Frontal cortex (tissue), 4 donors: ENCODE results near the gene AGAP5. TPM values are rescaled to one million over a fixed set of nuclear protein-coding genes. Genes with fewer than 3 reads are reported as not detected.

Source experiments
- DNase-seq, 2 donors: peaks; one replicate each; pipeline ENCODE4 v3.0.0; 2012; ENCODE audit warnings: low spot score in 2 of 2
- FAIRE-seq: peaks from 2 replicates; lab custom pipeline; 2012; peaks lifted over from hg19 to GRCh38; lab: Jason Lieb, UNC
- small RNA-seq: library from RNA; depleted of rRNA; stranded (forward); fragments of <200 nt; gene quantifications from one replicate; pipeline ENCODE3, GENCODE V24; 2014
- total RNA-seq: library from RNA; depleted of rRNA; stranded (reverse); fragments of >200 nt; gene quantifications from one replicate; pipeline ENCODE4 v1.2.3, GENCODE V29; 2014
- donor health status: control.
- donor health status: control.
- donor health status: control.

The AGAP5 gene
- total RNA-seq, 1 donor from 2014 or later: 12.2 TPM

DNA sequence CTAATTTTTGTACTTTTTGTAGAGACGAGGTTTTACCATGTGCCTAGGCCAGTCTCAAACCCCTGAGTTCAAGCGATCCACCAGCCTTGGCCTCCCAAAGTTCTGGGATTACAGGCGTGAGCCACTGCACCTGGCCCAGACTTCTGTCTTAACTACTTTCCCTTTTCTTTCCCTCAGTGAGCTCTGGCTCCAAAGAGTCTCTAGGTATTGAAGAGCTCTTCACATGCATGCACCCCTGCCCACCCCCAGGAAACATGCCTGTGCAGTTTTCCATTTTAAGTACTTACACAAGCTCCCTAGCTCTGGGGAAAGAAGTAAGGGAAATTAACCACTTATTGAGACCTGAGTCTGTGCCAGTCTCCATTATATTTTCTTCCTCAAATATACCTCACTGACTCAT lies 58.6 kb downstream of the AGAP5 start:
- FAIRE-seq (no peak), DNase-seq (no peak)

DNA sequence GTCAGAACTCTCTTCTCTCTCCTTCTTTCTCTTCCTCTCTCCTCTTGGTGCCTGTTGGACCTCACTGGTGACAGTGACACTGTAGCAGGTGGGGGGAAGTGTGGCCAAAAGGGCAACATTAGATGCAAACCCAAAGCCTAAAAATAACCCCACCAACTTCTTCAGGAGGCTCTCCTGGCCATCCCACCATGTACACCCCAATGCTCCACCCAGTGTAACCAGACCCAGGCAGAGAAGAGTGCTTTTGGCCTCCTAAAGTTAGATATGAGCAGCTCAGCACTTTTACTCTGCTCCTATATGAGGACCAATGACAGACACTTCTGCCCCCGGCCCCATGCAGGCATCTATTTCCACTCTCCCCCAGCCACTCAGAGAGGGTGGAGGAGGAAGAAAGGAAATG lies 62.1 kb downstream of the AGAP5 start:
- FAIRE-seq: no peak

DNA sequence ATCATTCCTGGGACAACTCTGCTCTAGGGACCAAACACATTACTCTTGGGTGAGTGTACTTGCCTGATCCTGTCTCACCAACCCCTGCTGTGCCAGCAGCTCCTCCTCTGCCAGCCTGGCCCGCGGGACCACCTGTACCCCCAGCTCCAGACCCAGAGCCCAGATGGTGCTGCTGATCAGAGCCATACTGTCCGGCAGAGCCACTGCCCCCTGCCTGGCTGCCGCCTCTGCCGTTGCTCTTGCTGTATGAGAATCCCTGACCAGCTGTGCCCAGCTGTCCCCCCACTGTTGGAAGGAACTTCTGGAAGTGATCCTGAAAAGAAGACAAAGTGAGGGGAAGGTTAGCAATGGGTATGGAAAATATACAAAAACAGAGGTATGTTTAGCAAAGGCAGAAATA lies 63.5 kb downstream of the AGAP5 start:
- FAIRE-seq (no peak), DNase-seq (no peak)

More for the DNA sequence above, 62.1 kb downstream of the AGAP5 start:
- no peak for DNase-seq

DNA sequence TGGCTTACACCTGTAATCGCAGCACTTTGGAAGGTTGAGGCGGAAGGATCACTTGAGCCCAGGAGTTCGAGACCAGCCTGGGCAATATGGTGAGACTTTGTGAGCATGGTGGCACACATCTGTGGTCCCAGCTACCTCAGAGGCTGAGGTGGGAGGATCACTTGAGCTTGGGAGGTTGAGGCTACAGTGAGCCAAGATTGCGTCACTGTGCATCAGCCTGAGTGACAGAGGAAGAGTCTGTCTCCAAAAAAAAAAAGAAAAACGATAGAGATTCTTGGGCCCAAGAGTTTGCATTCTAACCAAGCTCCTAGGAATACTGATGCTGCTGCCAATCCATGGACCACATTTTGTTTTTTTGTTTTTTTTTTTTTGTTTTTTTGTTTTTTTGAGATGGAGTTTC lies 68.7 kb downstream of the AGAP5 start:
- no peak for DNase-seq
- FAIRE-seq: no peak

DNA sequence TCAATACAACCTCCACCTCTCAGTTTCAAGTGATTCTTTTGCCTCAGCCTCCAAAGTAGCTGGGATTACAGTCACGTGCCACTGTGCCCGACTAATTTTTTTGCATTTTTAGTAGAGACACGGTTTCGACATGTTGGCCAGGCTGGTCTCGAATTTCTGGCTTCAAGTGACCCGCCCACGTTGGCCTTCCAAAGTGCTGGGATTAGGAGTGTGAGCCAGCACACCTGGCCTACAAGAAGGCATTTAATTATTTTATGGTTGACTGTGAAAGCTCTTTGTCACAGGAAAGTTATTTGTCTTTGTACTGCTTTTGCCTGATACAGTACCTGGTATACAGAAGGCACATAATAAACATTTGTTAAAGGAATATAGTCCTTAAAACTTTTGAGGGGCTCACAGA lies 69.5 kb downstream of the AGAP5 start:
- no peak for FAIRE-seq
- DNase-seq: no peak

DNA sequence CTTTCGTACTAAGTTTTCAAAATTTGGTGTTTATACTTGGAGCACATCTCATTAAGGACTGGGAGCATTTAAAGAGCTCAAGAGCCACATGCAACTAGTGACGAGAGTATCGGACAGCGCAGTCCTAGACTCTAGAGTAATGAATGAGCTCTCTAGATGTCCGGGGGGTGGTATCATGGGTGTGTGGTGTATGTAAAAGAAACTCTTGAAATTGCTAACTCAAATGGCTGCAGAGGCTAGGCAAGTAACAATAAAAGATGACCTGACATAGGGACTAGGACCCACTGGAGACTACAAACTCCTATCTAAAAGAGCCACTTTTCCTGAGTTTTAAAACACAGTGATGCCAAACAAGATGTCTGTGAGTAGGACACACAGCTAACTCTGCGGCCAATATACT lies 70.6 kb downstream of the AGAP5 start:
- no peak for DNase-seq
- FAIRE-seq: no peak

DNA sequence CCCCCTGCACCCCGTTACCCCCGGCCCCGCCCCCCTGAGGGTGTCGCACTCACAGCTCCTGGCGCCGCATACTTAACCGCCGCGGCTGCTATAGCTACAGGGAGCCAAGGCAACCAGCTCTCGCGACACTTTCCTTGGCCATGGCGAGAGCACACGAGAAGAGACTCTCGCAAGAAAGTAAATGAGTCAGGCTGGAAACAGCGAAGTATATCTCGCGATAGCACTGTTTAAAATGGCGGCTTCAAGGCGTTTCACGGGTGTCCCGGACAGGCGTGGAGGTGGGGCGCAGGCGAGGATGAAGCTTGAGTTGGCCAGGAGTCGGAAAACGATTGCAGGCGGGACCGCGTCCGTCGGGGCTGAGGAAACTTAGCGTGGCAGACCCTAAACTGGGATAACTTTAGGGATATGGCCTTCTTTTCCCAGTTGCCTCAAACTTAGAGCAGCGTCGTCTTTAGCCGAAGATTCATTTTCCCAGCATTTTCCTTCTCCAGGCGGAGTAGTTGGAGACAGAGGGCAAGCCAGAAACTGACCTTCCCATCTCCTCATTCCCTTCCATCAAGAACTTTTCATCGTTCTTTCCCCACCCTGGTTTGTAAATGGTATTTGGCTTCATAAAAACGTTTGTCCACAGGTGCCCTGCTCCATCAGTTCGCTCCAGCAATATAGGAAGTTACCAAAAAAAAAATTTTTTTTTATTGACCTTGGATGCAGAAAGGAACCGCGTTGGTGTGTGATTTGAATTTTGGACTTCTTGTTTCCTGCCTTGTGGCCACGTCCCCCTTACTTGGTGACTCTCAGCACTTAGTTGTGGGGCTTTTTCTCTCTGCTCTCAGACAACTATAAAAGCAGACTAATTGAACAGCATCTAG lies 71.8 kb downstream of the AGAP5 start:
- FAIRE-seq: no peak
- DNase-seq: peak; percentile 72 to 95

DNA sequence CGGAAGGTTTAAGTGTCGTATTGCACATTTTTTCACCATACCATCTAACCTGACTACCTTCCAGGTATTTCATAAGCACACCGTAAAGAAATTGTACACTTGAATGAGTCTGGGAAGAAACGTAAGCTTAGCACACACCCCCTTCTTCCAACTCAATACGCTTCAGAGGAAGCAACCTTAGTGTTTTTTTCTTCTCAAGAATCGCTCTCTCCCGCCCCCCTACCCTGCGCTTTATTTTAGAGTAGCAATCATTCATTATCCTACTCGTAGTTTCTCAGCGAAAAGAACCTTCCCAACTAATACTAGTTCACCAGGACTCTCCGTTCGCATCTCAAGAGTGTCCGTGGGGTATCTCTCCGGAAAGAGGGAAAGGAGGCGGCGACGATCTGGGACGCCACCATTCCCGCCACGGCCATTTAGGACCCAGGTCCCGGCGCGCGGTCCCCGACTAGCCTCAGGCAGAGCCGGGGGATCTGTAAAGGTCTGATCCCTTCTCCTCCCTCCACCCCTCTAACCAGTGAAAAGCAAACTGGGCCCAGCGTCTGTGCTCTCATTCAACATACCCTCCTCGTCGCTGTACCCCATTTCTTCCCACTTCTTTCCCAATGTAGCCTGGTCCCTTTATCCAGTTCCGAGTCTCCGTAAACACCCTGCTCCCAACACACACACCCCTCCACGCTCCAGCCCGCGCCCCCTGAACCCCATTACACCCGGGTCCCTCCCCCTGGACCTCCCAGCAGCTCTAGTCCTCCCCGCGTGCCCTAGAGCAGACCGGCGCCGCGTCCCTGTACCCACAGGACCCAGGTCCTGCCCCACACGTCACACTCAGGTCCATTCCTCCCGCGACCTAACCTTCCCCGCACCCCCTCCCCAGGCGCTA lies 72.7 kb downstream of the AGAP5 start:
- FAIRE-seq (no peak), DNase-seq (peak in 1 of 2 donors; percentile 39)

Small RNAs within 50 kb of the gene (small RNA-seq; reads per million reads assigned to genes)
- gene AC022400.4: not detected
- not detected for gene RNA5SP320

Other genes starting within 250 kb of the AGAP5 start
- gene PPP3CB, start 202.1 kb downstream of the AGAP5 start, total RNA-seq: 111 TPM
- gene USP54, start 106.8 kb downstream of the AGAP5 start, total RNA-seq: 32.6 TPM
- 0.41 TPM for gene MYOZ1, start 56.6 kb downstream of the AGAP5 start, total RNA-seq
- not detected for gene SYNPO2L, start 42.1 kb downstream of the AGAP5 start, total RNA-seq
- 41.6 TPM for gene SEC24C, start 46.3 kb upstream of the AGAP5 start, total RNA-seq
- gene CHCHD1, start 83.9 kb upstream of the AGAP5 start, total RNA-seq: 16.7 TPM
- gene ZSWIM8, start 87.5 kb upstream of the AGAP5 start, total RNA-seq: 31.8 TPM
- 7.7 TPM for gene NDST2, start 113.5 kb upstream of the AGAP5 start, total RNA-seq
- 50.1 TPM for gene CAMK2G, start 176.4 kb upstream of the AGAP5 start, total RNA-seq
- gene PLAU, start 213.0 kb upstream of the AGAP5 start, total RNA-seq: 0.82 TPM